Measurements from ENCODE around the gene ZMAT5. TPM values are rescaled to one million over a fixed set of nuclear protein-coding genes. Genes with fewer than 3 reads are reported as not detected.

Gene ZMAT5, protein sequence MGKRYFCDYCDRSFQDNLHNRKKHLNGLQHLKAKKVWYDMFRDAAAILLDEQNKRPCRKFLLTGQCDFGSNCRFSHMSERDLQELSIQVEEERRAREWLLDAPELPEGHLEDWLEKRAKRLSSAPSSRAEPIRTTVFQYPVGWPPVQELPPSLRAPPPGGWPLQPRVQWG
- 10 to 100 TPM; 24.6 to 33.7 (median 30.4) TPM for total RNA-seq
- 10 to 100 TPM; 13.2 to 16.1 (median 15.5) TPM for polyA plus RNA-seq

- TF ChIP-seq CTCF (IDR thresholded peaks at IDR 0.05) (no peak), POLR2AphosphoS5 (IDR thresholded peaks at IDR 0.05) (peak; percentile 26 to 80 (median 47)), POLR2A (IDR thresholded peaks at IDR 0.05) (peak in 1 of 2 donors; percentile 73), EP300 (IDR thresholded peaks at IDR 0.05) (no peak)
- intact Hi-C loops (cut with DNase I) = loop anchor here (2.0 to 10.0 kb wide), 3 partner anchors 72 to 236 kb away; partner anchors contain the start of gene ASCC2
- Histone ChIP-seq H3K4me1 (peaks cover 0 to 33% (median 27%) of the 10 kb centered on the region in 4 donors), H3K4me3 (peak within 1 kb of the TSS; percentile 75 to 96 (median 88)), H3K9me3 (no peaks in the 10 kb centered on the region), H3K27me3 (no peaks in the 10 kb centered on the region), H3K27ac (peak within 1 kb of the TSS; percentile 88 to 94 (median 90)), H3K36me3 (peaks cover 13 to 23% (median 15%) of the 10 kb centered on the region in 4 donors)
- 0 to 1% methylated on average over 32 of the region's 32 CpGs for WGBS, 2 donors
- DNase-seq = peak; percentile 97
Observed at GRCh38 chr22:29766632-29767170, at the start of gene ZMAT5. ZMAT5 (minus strand) TSS chr22:29767007; CDS start chr22:29748544, 18,463 bp downstream.

GRCh38 chr22:29816539-29816938 is 49.7 kb upstream of the ZMAT5 start:
- intact Hi-C loops (cut with DNase I) = no loop called here
- DNase-seq = no peak
- no peaks in the 10 kb centered on the region for H3K9me3 ChIP-seq
- WGBS, 2 donors = 85% methylated on average over 6 of the region's 6 CpGs
- peaks cover 0 to 9% (median 1%) of the 10 kb centered on the region in 4 donors for H3K4me1 ChIP-seq
- TF ChIP-seq POLR2AphosphoS5 (IDR thresholded peaks at IDR 0.05) (no peak), CTCF (IDR thresholded peaks at IDR 0.05) (no peak), EP300 (IDR thresholded peaks at IDR 0.05) (no peak), POLR2A (IDR thresholded peaks at IDR 0.05) (no peak)
- no peak overlapping the region for H3K4me3 ChIP-seq
- no peaks in the 10 kb centered on the region for H3K27me3 ChIP-seq
- H3K27ac ChIP-seq = peak overlapping the region in 1 of 4 donors; percentile 27
- peaks cover 12 to 95% (median 33%) of the 10 kb centered on the region in 4 donors for H3K36me3 ChIP-seq

GRCh38 chr22:29816128-29816527 is 49.3 kb upstream of the ZMAT5 start:
- intact Hi-C loops (cut with DNase I) = no loop called here
- TF ChIP-seq POLR2A (IDR thresholded peaks at IDR 0.05) (no peak), CTCF (IDR thresholded peaks at IDR 0.05) (no peak), EP300 (IDR thresholded peaks at IDR 0.05) (no peak), POLR2AphosphoS5 (IDR thresholded peaks at IDR 0.05) (no peak)
- 50 to 64% methylated on average over 2 of the region's 2 CpGs for WGBS, 2 donors

GRCh38 chr22:29815580-29815979 is 48.8 kb upstream of the ZMAT5 start:
- Histone ChIP-seq H3K27ac (peak overlapping the region in 1 of 4 donors; percentile 27), H3K4me3 (no peak overlapping the region), H3K9me3 (no peaks in the 10 kb centered on the region), H3K36me3 (peaks cover 12 to 95% (median 32%) of the 10 kb centered on the region in 4 donors), H3K27me3 (no peaks in the 10 kb centered on the region), H3K4me1 (peaks cover 0 to 9% (median 0%) of the 10 kb centered on the region in 4 donors)
- WGBS, 2 donors = 91 to 93% methylated on average over 4 of the region's 4 CpGs
- TF ChIP-seq EP300 (IDR thresholded peaks at IDR 0.05) (no peak), POLR2A (IDR thresholded peaks at IDR 0.05) (no peak), CTCF (IDR thresholded peaks at IDR 0.05) (no peak), POLR2AphosphoS5 (IDR thresholded peaks at IDR 0.05) (no peak)
- intact Hi-C loops (cut with DNase I) = no loop called here
- DNase-seq = no peak

More at GRCh38 chr22:29816128-29816527, 49.3 kb upstream of the ZMAT5 start:
- Histone ChIP-seq H3K9me3 (no peaks in the 10 kb centered on the region), H3K27ac (peak overlapping the region in 1 of 4 donors; percentile 27), H3K4me3 (no peak overlapping the region), H3K27me3 (no peaks in the 10 kb centered on the region), H3K36me3 (peaks cover 12 to 95% (median 33%) of the 10 kb centered on the region in 4 donors), H3K4me1 (peaks cover 0 to 9% (median 0%) of the 10 kb centered on the region in 4 donors)
- DNase-seq = no peak

Data from sigmoid colon (tissue), 7 donors.